SHP77 (cell line): ENCODE results near the gene LOC128125822.
"Not testable (repeated sequence)": the region's sequence is repeated elsewhere in the genome, so short reads cannot be mapped to it uniquely, and the experiment has no call there.

Experiments used
- DNase-seq, 2 experiments: peaks; one replicate each; lab custom pipeline; 2025; lab: John Stamatoyannopoulos, UW

The LOC128125822 gene

DNA sequence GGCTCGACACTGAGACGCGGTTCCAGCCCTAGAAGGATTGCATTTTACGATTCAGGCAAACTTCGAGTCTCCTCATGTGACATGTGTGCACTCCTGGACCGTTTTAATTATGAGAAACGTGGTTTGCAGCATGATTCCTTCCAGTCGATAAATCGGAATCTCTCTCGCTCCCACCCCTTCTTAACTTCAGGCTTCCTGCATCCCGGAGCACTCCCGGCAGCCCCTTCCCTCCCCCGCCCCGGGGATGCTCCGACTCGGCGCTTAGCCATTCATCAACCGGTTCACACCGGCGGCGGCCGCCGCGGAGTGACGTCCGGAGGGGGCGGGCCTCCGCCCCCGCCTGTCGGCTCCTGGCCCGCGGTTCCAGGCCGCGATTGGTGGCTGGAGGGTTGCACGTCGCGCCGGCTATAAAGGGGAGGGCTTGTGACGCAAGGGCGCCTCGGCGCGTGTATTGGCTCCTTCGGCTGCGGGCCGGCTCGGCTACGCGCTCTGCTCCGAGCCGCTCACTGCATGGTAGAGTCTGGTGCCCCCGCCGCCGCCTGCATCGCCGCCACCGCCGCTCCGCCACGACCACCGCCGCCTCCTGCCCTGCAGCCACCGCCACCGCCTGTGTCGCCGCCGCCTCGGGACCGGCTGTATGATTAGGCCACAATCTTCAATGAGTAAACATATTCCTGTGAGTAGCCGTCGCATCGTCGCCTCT is at the start of gene LOC128125822, which contains the start of gene PTP4A1:
LOC128125822 (plus strand) TSS at position 437 of the 703 bp plus-strand sequence.
PTP4A1 (plus strand) TSS at position 437 of the 703 bp plus-strand sequence. CDS start 4,401 bp downstream, outside the sequence.
- DNase-seq, result peak; percentile 87 to 96

DNA sequence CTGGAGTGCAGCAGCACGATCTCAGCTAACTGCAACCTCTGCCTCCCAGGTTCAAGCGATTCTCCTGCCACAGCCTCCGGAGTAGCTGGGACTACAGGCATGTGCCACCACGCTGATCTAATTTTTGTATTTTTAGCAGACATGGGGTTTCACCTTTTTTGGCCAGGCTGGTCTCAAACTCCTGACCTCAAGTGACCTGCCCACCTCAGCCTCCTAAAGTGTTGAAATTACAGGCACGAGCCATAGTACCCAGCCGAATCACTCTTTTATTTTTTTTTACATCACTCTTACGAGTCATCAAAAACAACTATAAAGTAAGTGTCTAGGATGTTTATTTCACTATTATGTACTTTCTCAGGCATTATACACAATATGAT is 49.4 kb upstream of the LOC128125822 start:
- not testable (repeated sequence) for DNase-seq

DNA sequence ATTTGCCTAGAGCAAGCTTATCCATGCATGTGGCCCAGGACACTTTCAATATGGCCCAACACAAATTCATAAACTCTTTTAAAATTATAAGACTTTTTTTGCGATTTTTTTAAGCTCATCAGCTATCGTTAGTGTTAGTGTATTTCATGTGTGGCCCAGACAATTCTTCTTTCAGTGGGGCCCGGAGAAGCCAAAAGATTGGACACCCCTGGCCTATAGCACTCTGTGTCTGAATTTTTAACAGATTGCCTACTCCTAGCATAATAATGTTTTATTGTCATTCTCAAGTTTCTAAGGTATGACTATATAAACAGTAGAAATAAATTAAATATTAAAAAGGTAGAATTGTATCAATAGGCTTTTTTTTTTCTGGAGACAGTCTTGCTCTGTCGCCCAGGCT is 48.6 kb upstream of the LOC128125822 start:
- no peak for DNase-seq

DNA sequence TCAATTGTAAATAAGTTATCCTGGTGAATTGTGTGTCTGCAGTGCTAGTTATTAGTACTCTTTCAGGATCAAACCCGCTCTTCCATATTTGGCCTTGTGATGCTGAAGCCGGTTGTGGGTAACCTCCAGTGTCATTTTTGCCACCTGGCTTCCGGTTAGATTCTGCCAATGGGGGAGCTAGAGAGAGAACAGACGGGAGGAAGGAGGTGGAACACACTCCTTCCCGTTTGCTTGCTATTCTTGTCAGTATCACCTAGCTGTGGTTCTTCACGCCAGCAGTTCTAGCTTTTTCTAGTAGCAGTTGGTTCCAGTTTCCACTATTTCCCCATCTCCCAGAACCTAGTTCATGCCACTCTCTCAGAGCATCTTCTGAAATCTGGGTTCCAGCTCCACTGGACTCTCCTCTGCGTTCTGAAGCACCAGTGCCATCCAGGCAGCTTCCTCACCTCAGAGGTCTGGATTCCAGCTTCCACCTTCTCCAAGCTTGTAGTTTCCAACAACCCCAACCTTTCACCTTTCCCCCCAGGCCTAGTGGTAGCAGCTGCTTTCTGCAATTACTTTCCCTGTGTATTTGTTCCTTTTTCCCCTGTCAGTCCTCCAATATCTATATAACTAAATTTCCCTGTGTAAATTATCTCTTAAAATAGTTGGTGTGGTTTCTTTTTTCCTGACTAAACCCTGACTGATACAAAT is 46.9 kb upstream of the LOC128125822 start:
- no peak for DNase-seq

DNA sequence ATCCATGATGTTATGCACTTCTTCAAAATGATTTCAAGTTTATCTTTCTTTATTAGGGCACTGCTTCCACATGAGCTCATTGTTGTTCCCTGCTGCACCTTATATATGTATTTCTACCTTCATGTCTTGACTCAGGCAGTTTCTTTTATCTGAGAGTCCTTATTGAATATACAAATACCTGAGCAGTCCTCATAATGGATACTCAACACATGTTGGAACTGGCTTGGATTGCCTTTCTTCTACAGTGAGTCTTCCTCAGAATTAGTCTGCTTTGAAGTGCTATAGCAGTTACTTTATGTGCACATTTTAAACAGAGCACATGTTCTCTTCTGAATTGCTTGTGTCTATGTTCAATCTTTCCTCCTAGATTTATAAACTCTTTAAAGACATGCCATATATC is 45.3 kb upstream of the LOC128125822 start:
- no peak for DNase-seq

DNA sequence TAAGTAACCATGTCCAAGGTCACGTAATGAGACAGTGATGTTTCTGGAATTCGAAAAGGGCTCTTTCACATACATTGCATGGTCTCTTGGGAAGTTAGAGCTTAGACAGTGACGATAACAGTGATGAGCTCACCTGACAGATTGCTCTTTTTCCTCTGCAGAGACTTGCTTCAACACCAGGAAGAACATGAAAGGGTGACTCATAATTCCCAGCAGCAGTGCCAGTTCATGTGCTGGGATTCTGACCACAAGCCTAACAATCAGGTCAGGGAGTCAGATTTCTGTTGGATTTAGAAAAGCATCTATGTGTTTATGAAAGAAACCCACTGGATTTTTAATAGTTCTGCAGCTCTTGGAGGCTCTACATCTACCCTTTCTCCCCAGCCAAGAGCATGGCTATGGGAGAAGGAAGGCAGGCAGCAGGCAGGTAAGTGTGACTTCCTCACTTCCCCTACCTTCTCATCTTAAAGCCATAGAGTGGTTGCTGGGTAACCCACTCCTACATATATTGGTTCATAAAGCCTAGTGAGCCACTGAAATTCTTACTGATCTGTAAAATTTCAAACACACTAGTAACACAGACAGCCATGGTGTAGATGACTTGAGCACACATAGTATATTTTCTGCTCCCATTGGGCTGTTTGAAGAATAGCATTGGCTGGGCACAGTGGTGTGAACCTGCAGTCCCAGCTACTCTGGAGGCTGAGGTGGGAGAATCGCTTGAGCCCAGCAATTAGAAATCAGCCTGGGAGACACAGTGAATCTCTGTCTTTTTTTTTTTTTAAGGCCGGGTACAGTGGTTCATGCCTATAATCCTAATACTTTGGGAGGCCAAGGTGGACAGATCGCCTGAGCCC is 44.4 kb upstream of the LOC128125822 start:
- peak in 1 of 2 experiments; percentile 10 for DNase-seq

DNA sequence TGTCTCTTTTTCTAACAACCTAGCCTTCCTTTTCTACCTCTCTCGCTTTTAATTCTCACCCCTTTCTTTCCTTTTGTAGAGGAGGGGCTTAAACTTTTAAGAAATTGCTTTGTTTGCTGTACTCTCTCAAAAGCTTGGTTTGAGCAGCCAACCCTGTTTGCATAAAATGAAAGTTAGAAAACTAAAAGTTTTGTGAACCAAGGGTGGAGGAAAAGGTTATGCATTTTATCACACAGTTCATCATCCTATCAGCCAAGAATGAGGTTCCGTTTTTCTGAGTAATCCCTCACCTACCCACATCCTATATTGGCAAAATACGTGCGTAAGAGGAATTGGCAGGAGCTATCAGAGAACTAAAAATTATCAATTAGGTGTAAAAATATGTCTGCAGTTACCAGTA is 42.8 kb upstream of the LOC128125822 start:
- DNase-seq, result no peak

DNA sequence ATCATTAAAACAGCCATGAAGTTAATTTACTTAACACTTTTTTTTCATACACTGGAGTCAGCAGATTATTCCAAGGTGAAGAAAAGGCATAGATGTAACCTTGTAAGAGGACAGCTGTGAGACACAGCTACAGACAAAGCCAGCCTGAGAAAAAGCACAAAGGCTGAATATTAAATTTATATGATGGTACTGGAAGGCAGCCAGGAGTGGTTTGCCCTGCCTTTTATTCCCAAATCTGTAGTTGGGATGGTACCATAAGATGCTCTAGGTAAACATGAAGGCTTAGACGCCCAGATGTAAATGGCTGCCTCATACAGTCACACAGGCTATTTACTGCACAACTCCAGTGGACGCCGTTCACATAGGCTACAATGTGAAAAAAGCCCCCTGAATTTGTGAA is 42.1 kb upstream of the LOC128125822 start:
- DNase-seq, result no peak

DNA sequence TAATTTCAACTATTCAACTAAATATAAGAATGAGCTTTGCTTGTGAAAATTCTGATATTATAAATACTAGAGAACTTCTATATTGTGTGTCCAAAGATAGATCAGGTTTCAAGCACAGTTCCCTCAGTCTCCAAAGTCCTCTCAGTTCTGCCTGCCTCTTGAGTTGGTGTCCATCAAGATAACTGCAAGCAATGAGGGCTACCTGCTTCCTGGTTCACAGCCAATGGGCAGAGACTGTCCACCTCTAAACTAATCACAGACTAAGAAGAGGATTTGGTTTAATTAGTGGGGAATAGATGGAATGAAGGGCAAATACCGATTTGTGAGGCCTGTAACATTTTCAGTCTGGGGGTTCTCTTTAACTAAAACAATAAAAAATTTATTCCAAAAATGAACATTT is 41.3 kb upstream of the LOC128125822 start:
- DNase-seq, result no peak

DNA sequence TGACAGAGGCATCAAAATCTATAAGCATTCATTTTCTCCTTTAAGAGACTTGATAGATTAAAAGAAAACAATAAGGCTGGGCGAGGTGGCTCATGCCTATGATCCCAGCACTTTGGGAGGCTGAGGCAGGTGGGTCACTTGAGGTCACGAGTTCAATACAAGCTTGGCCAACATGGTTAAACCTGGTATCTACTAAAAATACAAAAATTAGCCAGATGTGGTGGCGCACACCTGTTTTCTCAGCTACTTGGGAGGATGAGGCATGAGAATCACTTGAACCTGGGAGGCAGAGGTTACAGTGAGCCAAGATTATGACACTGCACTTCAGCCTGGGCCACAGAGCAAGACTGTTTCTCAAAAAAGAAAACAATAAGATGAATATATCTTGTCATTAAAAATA is 39.3 kb upstream of the LOC128125822 start:
- no peak for DNase-seq

DNA sequence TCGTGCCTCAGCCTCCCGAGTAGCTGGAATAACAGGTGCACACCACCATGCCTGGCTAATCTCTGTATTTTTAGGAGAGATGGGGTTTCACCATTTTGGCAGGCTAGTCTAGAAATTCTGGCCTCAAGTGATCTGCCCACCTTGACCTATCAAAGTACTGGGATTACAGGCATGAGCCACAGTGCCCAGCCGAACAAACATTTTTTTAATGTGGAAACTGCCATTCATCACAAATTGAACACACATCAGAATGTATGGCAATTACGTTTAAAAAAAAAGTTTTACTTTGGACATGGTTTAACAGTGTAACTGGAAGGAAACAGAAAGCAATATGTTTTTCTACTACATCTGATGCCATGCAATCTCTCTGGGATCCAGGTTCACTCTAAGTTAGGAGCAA is 38.3 kb upstream of the LOC128125822 start:
- no peak for DNase-seq

DNA sequence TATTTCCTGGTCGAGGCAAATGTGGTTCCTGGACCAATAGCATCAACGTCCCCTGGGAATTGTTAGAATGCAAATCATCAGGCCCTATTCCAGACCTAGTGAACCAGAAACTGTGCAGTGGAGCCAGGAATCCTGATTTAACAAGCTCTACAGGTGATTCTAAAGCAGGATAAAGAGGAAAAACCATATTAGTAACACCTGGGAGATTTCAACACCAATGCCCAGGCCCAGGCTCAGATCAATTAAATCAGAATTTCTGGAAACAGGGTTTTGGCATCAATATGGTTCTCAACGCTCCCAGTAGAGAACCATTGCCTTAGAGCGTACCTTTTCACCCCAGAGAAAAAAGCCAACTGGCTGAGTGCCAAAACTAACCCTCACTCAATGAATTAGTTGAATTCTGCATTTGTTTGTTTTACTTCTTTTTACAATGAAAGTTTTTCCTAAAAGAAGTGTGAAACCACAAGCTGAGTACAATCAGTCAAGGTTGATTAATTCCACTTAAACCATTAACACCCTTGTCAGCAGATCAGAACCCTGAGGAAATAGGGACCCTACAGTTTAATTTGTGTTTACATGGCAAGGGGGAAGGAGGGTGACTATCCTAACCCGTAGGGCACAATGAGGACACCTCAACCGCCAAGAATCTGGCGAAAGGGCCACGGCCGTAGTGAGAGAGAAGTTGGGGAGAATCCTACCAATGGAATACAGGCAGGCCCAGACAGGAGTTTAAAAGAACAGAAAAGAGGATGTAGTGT is 34.9 kb upstream of the LOC128125822 start:
- DNase-seq, result no peak

DNA sequence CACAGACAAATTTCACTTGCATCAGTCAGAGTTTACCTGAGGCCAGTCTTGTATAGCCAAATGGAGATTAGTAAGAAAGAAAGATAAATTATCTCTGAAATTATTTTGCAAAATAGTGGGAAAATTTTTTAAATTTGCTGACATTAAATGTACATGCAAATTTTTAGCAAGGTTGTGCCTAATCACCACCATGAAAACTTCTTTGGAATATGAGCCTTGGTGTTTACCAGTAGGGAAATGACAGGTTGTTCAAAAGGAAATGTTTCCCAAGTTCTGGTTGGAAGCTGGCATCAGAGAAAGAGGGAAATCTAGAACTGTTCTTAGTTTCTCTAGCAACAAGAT is 34.4 kb upstream of the LOC128125822 start:
- no peak for DNase-seq

DNA sequence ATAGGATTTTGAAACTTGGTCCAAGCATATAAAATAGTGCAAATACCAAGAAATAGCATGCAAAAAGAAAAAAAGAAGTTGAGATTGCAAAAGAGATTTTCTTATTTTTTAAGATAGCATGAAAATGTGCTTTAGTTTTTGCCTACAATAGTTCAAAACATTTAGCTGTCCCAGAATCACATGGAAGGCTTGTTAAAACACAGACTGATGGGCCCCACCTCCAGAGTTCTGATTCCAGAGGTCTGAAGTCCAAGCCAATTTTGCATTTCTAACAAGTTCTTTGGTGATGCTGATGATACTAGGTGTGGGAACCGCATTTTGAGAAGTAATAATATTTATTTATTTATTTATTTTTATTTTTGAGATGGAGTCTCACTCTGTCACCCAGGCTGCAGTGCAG is 33.7 kb upstream of the LOC128125822 start:
- no peak for DNase-seq

DNA sequence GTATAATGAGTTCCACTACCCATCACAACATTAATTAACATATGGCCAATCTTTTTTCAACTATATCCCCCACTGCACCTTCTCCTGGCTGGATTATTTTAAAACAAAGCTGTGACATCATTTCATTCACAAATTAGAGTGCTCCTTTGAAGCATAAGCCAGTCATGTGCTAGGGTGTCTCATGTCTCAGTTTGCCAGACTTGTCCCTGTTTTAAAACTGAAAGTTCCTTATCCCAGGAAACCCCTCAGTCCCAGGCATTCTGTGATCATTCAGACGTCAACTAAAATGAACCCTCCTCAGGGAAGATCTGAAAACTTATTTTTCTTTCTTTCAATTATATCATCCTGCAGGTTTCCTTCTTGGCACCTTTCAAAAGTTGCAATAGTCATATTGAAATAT is 29.3 kb upstream of the LOC128125822 start:
- no peak for DNase-seq

DNA sequence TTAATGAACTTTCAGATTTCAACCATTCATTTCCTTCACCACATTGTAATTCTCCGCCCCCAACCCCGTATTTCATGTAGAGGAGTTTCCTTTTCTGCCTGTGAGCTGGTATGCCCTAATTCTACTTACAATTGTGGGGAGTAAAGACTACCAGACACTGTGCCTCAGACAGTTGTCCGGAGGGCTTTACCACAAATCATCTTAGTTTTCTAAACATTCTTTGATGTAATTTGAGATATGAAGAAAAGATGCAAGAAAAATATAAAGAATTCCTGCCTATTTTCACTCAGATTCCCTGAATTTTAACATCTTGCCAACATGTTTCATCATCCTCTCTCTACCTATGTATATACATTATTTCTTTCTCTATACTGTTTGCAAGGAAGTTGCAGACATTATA is 28.3 kb upstream of the LOC128125822 start:
- no peak for DNase-seq

DNA sequence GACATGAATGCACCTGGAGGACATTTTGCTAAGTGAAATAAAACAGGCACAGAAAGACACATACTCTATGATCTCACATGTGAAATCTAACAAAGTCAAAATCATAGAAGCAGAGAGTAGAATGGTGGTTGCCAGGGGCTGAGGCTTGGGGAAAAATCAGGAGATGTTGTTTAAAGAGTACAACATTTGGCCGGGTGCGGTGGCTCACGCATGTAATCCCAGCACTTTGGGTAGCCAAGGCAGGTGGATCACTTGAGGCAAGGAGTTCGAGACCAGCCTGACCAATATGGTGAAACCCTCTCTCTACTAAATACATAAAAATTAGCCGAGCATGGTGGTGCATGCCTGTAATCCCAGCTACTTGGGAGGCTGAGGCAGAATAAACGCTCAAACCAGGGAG is 26.0 kb upstream of the LOC128125822 start:
- no peak for DNase-seq

DNA sequence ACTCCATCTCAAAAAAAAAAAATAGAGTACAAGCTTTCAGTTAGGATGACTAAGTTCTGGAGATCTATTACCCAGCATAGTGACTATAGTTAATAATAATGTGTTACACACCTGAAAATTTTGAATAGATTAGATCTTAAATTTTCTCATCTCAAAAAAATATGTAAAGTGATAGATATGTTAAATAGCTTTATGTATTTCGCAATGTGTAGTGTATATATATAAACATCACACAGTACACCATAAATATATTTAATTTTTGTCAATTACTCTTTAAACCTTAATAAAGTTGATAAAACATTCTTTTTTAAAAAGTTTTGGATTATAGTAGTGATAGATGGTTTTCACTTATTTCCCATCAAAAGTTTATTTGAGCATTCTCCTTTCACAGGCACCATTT is 25.6 kb upstream of the LOC128125822 start:
- no peak for DNase-seq

DNA sequence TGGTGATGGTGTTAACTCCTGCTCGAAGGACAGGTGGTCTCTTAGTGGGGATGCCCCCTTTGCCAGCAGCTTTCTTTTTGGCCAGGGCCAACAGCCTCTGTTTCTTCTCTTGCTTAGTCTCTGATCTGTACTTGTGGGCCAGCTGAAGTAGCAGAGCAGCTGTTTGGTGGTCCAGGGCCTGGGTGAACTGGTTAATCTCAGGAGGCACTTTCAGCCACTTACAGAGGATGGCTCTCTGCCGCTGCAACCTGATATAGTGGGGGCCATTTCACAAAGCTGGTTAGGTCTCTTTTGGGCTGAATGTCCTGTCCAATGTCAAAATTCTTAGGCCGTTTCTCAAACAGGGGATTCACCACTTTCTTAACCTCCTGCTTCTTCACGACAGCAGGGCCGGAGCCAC is 23.2 kb upstream of the LOC128125822 start:
- no peak for DNase-seq

DNA sequence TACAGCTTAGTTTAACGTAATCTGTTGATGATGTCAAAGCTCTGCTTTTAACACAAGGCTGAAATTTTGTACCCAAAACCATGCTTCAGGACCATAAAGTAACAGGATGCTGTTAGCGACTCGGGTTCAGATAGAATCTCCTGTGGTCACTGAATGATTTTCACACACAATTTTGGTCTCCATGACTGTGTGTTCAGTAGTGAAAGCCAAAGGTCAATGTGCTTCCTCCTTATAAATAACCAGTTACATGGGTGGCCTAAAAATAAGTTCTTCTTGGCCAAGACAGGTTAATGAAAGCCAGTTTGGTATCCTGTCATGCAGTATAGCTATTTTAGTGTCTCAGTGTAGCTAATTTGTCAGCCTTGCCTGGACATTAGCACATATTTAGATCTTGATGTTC is 19.1 kb upstream of the LOC128125822 start:
- DNase-seq, result no peak

DNA sequence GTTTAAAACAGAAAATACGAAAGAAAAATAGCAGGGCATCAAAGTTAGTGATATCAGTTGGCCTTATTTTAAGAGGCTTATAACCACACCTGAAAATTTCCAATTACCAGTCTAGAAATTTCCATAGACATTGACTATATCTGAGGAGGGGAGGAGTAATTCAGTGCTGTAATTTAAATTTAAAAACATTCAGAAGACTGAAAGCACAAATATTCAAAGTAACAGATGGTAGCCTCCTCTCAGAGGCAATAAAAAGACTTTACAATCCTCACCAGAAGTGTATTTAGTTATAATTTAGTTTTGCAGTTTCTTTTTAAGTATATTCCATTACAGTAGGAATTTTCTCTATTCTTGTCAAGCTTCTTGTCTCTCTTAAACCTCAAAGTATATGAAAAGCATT is 18.4 kb upstream of the LOC128125822 start:
- DNase-seq, result no peak

DNA sequence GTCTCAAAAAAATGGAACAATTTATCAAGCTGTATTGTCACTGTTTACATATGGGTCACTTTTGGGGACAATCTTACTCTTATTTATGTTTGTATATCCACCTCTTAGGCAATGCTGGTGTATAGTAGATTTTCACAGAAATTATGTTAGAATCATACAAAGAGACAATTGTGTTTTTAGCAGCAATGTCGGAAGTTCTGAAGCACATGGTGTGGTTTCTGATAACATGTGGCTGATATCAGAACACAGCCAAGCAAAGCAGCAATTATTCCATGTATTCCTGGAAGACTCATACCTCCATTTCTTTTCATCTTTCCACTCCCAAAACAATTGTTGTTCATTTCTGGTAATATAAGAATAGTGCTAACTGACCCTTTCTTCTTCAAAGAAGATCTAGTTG is 17.5 kb upstream of the LOC128125822 start:
- DNase-seq, result no peak
